A673 (cell line): ENCODE measurements around the gene LDLRAD3.

ENCODE experiments used
- EZH2 ChIP-seq: fragments of 200-600 bp; sonication (generic); IDR thresholded peaks from 2 replicates; pipeline ENCODE4 v1.6.1; 2017; ENCODE audit warnings: borderline replicate concordance, low read depth, mild to moderate bottlenecking, mixed read lengths, antibody characterized with exemption, low read length; ENCODE audit not compliant: poor library complexity, severe bottlenecking
- TF ChIP-seq, protein P1 (sequence below): fragments of 300-800, 200-600 bp; sonication (generic); conservative IDR thresholded peaks from 2 replicates; pipeline ENCODE4 v1.5.1; 2017; ENCODE audit warnings: low read depth, mild to moderate bottlenecking, antibody characterized with exemption, low read length, moderate library complexity, mixed read lengths

DNA sequence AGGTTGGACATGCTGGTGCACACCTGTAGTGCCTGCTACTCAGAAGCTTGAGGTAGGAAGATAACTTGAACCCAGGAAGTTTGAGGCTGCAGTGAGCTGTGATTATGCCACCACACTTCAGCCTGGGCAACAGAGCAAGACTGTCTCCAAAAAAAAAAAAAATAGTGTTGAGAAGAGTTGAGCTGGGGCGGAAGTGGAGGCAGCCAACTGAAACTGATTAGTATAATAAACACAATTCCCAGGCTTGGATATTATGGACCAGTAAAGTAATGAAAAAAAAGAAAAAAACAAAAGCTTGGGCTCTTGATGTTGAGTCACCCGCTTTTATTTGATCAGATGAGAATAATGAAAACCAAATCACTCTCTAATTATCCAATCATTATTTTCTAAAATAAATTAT, 21.0 kb downstream of the LDLRAD3 start:
- TF ChIP-seq, protein P1, sequence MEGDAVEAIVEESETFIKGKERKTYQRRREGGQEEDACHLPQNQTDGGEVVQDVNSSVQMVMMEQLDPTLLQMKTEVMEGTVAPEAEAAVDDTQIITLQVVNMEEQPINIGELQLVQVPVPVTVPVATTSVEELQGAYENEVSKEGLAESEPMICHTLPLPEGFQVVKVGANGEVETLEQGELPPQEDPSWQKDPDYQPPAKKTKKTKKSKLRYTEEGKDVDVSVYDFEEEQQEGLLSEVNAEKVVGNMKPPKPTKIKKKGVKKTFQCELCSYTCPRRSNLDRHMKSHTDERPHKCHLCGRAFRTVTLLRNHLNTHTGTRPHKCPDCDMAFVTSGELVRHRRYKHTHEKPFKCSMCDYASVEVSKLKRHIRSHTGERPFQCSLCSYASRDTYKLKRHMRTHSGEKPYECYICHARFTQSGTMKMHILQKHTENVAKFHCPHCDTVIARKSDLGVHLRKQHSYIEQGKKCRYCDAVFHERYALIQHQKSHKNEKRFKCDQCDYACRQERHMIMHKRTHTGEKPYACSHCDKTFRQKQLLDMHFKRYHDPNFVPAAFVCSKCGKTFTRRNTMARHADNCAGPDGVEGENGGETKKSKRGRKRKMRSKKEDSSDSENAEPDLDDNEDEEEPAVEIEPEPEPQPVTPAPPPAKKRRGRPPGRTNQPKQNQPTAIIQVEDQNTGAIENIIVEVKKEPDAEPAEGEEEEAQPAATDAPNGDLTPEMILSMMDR: no peak
- TF ChIP-seq EZH2: no peak
